HepG2 (cell line): ENCODE data around the gene PLD3. TPM values are rescaled to one million over a fixed set of nuclear protein-coding genes. Genes with fewer than 3 reads are reported as not detected.
A peak's percentile ranks its signal among the peaks of the same experiment; 100 is the strongest.

Experiments used
- CBX5 ChIP-seq: sonication (generic); formaldehyde crosslinking; IDR thresholded peaks from 2 replicates; pipeline ENCODE4 v1.4.0; 2020; ENCODE audit warnings: missing genetic modification reagents, borderline replicate concordance
- DPF2 ChIP-seq: sonication (generic); formaldehyde crosslinking; IDR thresholded peaks from 2 replicates; pipeline ENCODE4 v1.4.0; 2020; ENCODE audit warnings: mild to moderate bottlenecking, low read depth, missing genetic modification reagents, borderline replicate concordance
- FIP1L1 ChIP-seq: fragments of 200-400 bp; formaldehyde crosslinking; IDR thresholded peaks from 2 replicates; pipeline ENCODE4 v1.6.1; 2018; ENCODE audit warnings: low read depth, mild to moderate bottlenecking, low read length, moderate library complexity, borderline replicate concordance; ENCODE audit not compliant: insufficient read depth
- HNRNPL ChIP-seq: fragments of 200-400 bp; formaldehyde crosslinking; IDR thresholded peaks from 2 replicates; pipeline ENCODE4 v1.6.1; 2017; ENCODE audit warnings: mild to moderate bottlenecking, low read depth, low read length
- KLF13 ChIP-seq: sonication (generic); formaldehyde crosslinking; IDR thresholded peaks from 2 replicates; pipeline ENCODE4 v1.4.0; 2020; ENCODE audit warnings: mild to moderate bottlenecking, missing genetic modification reagents
- MIER3 ChIP-seq: IDR thresholded peaks from 2 replicates; pipeline ENCODE4 v1.6.1; 2016; ENCODE audit warnings: missing compliant biosample characterization, borderline replicate concordance
- MYC ChIP-seq: sonication (generic); formaldehyde crosslinking; IDR thresholded peaks from 2 replicates; pipeline ENCODE4 v1.9.0; 2021; ENCODE audit warnings: missing genetic modification reagents, borderline replicate concordance
- NFYB ChIP-seq: sonication (generic); formaldehyde crosslinking; IDR thresholded peaks from 2 replicates; pipeline ENCODE4 v1.4.0; 2020; ENCODE audit warnings: missing genetic modification reagents
- PHF8 ChIP-seq: sonication (generic); formaldehyde crosslinking; IDR thresholded peaks from 2 replicates; pipeline ENCODE4 v1.5.0; 2020; ENCODE audit warnings: missing genetic modification reagents
- PTBP1 ChIP-seq: fragments of 200-400 bp; formaldehyde crosslinking; IDR thresholded peaks from 2 replicates; pipeline ENCODE4 v1.6.1; 2018; ENCODE audit warnings: low read length, low read depth; ENCODE audit not compliant: poor library complexity, severe bottlenecking
- RCOR2 ChIP-seq: IDR thresholded peaks from 2 replicates; pipeline ENCODE4 v1.6.1; 2016; ENCODE audit warnings: missing biosample characterization, missing genetic modification reagents
- SMAD1 ChIP-seq: sonication (generic); formaldehyde crosslinking; IDR thresholded peaks from 2 replicates; pipeline ENCODE4 v1.4.0; 2020; ENCODE audit warnings: missing genetic modification reagents, low read depth, mild to moderate bottlenecking, borderline replicate concordance
- SRSF1 ChIP-seq: fragments of 200-400 bp; formaldehyde crosslinking; optimal IDR thresholded peaks from 2 replicates; pipeline ENCODE3; 2017; ENCODE audit warnings: mild to moderate bottlenecking, low read depth, low read length, moderate library complexity
- TCF7L2 ChIP-seq: IDR thresholded peaks from 2 replicates; pipeline ENCODE4 v1.6.1; 2011; ENCODE audit warnings: mild to moderate bottlenecking, low read depth, low read length, moderate library complexity
- USF2 ChIP-seq, 2 experiments: sonication (generic) in 1 of 2; formaldehyde crosslinking in 1 of 2; IDR thresholded peaks; 2 replicates each; pipeline versions ENCODE4 v1.5.1 to v1.6.1; 2011 to 2020; ENCODE audit warnings: borderline replicate concordance in 1 of 2, low read depth in 1 of 2, low read length in 1 of 2, mild to moderate bottlenecking in 1 of 2, missing genetic modification reagents in 1 of 2, moderate library complexity in 1 of 2
- ZNF136 ChIP-seq: sonication (generic); formaldehyde crosslinking; IDR thresholded peaks from 2 replicates; pipeline ENCODE4 v1.8.1; 2022; ENCODE audit warnings: low read depth, mild to moderate bottlenecking, moderate library complexity, missing genetic modification reagents
- ZNF558 ChIP-seq: sonication (generic); formaldehyde crosslinking; IDR thresholded peaks from 2 replicates; pipeline ENCODE4 v1.9.0; 2022; ENCODE audit warnings: mild to moderate bottlenecking, missing genetic modification reagents, borderline replicate concordance
- ZNF629 ChIP-seq: sonication (generic); formaldehyde crosslinking; conservative IDR thresholded peaks from 2 replicates; pipeline ENCODE4 v1.5.0; 2020; ENCODE audit warnings: missing genetic modification reagents
- ZNF740 ChIP-seq: sonication (generic); formaldehyde crosslinking; IDR thresholded peaks from 2 replicates; pipeline ENCODE4 v1.4.0; 2020; ENCODE audit warnings: missing genetic modification reagents
- ZNF850 ChIP-seq: sonication (generic); formaldehyde crosslinking; conservative IDR thresholded peaks from 2 replicates; pipeline ENCODE4 v1.9.0; 2021; ENCODE audit warnings: mild to moderate bottlenecking, missing genetic modification reagents
- polyA plus RNA-seq, 8 experiments: library from polyadenylated mRNA; depleted of rRNA in 3 of 8; stranded (reverse) in 7 of 8; unstranded in 1 of 8; fragments of >200 nt; fragmentation: Illumina TruSeq in 4 of 8; extraction: Trizol in 4 of 8; gene quantifications; 2 replicates each; pipeline versions ENCODE4 v1.2.1 to v1.2.3, GENCODE V29; 2011 to 2016; ENCODE audit warnings: low read depth in 4 of 8, missing spikeins in 1 of 8, mixed read lengths in 1 of 8; ENCODE audit not compliant: insufficient read depth in 1 of 8
- total RNA-seq, 5 experiments: library from RNA; depleted of rRNA; stranded (reverse); fragments of >200 nt; fragmentation: Illumina TruSeq; extraction: Trizol; gene quantifications; 2 replicates each; pipeline ENCODE4 v1.2.3, GENCODE V29; 2016; ENCODE audit warnings: low read depth in 1 of 5

Gene PLD3
- total and polyA plus RNA-seq, 2 of the 13 experiments (the other 11 are each of a cell fraction or from before 2014, with no cell fraction given) = 45.7 to 164 TPM

GRCh38 chr19:40425450-40426287 lies 77.2 kb downstream of the PLD3 start, which contains the start of gene SERTAD1 (continued):
- TF ChIP-seq ZNF850 (CRISPR knock-in tag) = no peak
- no peak for TF ChIP-seq MYC
- 0 out of 2 replicates have a peak, but pooled peaks have one; percentile 18 for TF ChIP-seq MIER3
- no peak; the same call in 1 of the 2 replicates for TF ChIP-seq ZNF629 (CRISPR knock-in tag)
- TF ChIP-seq TCF7L2 = no peak
- no peak for TF ChIP-seq SMAD1
- 0 out of 2 replicates have a peak, but pooled peaks have one; percentile 50 for TF ChIP-seq HNRNPL
- TF ChIP-seq PTBP1 = no peak
- TF ChIP-seq DPF2 (CRISPR knock-in tag) = no peak
- no peak for TF ChIP-seq ZNF136 (CRISPR knock-in tag)
- peak; percentile 71; the same call in 1 of the 2 replicates for TF ChIP-seq PHF8 (CRISPR knock-in tag)
- peak; percentile 99 for TF ChIP-seq NFYB (CRISPR knock-in tag)
- TF ChIP-seq FIP1L1 = peak; percentile 28; the same call in 1 of the 2 replicates
- TF ChIP-seq USF2 (IDR thresholded peaks at IDR 0.05; ENCODE audit: low read depth, low read length) = no peak
- TF ChIP-seq USF2 (CRISPR knock-in tag; IDR thresholded peaks at IDR 0.05; ENCODE audit: borderline replicate concordance) = no peak
- peak; percentile 81 for TF ChIP-seq SRSF1
- TF ChIP-seq ZNF558 (CRISPR knock-in tag) = no peak; the same call in 1 of the 2 replicates
- no peak for TF ChIP-seq ZNF740 (CRISPR knock-in tag)
- no peak for TF ChIP-seq CBX5 (CRISPR knock-in tag)
- TF ChIP-seq RCOR2 (CRISPR knock-in tag) = no peak
- TF ChIP-seq KLF13 (CRISPR knock-in tag) = no peak
